HCT116 (cell line): ENCODE measurements around the gene RPS15A.

Experiments used
- CBX3 ChIP-seq: IDR thresholded peaks from 2 replicates; pipeline ENCODE4 v1.6.1; 2012; ENCODE audit warnings: low read depth
- CEBPB ChIP-seq: IDR thresholded peaks from 2 replicates; pipeline ENCODE4 v1.6.1; 2012; ENCODE audit warnings: low read depth
- EGR1 ChIP-seq: IDR thresholded peaks from 2 replicates; pipeline ENCODE4 v1.6.1; 2012; ENCODE audit warnings: low read depth
- ELF1 ChIP-seq: IDR thresholded peaks from 2 replicates; pipeline ENCODE4 v1.6.1; 2012; ENCODE audit warnings: low read depth, borderline replicate concordance
- EZH2 ChIP-seq: fragments of 200-600 bp; sonication (generic); IDR thresholded peaks from 2 replicates; pipeline ENCODE4 v1.6.1; 2017; ENCODE audit warnings: antibody characterized with exemption, mixed run types
- POLR2A ChIP-seq: IDR thresholded peaks from 2 replicates; pipeline ENCODE4 v1.7.0; 2011; ENCODE audit warnings: borderline replicate concordance; ENCODE audit not compliant: insufficient read depth, insufficient read length; ENCODE audit errors: extremely low read depth
- POLR2AphosphoS5 ChIP-seq: IDR thresholded peaks from 2 replicates; pipeline ENCODE4 v1.6.1; 2011; ENCODE audit warnings: mild to moderate bottlenecking, low read depth, low read length, moderate library complexity
- RAD21 ChIP-seq: IDR thresholded peaks from 2 replicates; pipeline ENCODE4 v1.6.1; 2012; ENCODE audit warnings: low read depth, mild to moderate bottlenecking
- SP1 ChIP-seq: IDR thresholded peaks from 2 replicates; pipeline ENCODE4 v1.6.1; 2012; ENCODE audit warnings: low read depth
- TCF7L2 ChIP-seq: IDR thresholded peaks from 2 replicates; pipeline ENCODE4 v1.7.0; 2011; ENCODE audit warnings: borderline replicate concordance, inconsistent platforms; ENCODE audit not compliant: insufficient read depth, insufficient read length; ENCODE audit errors: extremely low read depth
- YY1 ChIP-seq: IDR thresholded peaks from 2 replicates; pipeline ENCODE4 v1.6.1; 2011; ENCODE audit warnings: low read length, low read depth, moderate library complexity, mild to moderate bottlenecking; ENCODE audit not compliant: insufficient replicate concordance; ENCODE audit errors: extremely low read depth
- TF ChIP-seq, protein P1 (sequence below), 3 experiments: fragments of 200-600 bp in 1 of 3; sonication (generic) in 1 of 3; IDR thresholded peaks in 2 of 3; conservative IDR thresholded peaks in 1 of 3; 2 replicates each; pipeline ENCODE4 v1.5.1; 2012 to 2017; ENCODE audit warnings: low read depth in 2 of 3, low read length in 2 of 3, antibody characterized with exemption in 1 of 3, borderline replicate concordance in 1 of 3, control low read depth in 1 of 3, mild to moderate bottlenecking in 1 of 3, mixed read lengths in 1 of 3, mixed run types in 1 of 3, moderate library complexity in 1 of 3; ENCODE audit not compliant: insufficient read depth in 1 of 3
- TF ChIP-seq, protein P2 (sequence below): IDR thresholded peaks from 2 replicates; pipeline ENCODE4 v1.6.1; 2012; ENCODE audit warnings: low read depth
- TF ChIP-seq, protein P3 (sequence below): IDR thresholded peaks from 2 replicates; pipeline ENCODE4 v1.6.1; 2012

DNA sequence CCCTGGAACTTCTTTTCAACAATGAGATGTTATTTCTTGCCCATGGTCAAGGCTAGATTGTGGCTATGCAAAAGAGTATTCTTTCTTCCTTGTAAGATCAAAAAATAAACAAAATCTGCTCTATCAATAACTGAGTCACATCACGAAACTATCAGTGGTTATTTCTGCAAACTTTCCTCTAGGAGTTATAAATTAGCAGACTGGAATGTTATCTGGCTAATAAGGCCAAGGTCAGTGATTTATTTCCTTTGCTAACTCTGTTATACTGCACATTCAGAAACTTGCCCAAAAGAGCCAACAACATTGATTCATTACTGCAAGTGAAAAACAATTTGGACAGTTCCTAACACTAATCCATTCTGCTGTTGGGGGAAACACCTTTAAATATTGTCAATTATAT is 6.2 kb upstream of the RPS15A start:
- TF ChIP-seq, protein P1, sequence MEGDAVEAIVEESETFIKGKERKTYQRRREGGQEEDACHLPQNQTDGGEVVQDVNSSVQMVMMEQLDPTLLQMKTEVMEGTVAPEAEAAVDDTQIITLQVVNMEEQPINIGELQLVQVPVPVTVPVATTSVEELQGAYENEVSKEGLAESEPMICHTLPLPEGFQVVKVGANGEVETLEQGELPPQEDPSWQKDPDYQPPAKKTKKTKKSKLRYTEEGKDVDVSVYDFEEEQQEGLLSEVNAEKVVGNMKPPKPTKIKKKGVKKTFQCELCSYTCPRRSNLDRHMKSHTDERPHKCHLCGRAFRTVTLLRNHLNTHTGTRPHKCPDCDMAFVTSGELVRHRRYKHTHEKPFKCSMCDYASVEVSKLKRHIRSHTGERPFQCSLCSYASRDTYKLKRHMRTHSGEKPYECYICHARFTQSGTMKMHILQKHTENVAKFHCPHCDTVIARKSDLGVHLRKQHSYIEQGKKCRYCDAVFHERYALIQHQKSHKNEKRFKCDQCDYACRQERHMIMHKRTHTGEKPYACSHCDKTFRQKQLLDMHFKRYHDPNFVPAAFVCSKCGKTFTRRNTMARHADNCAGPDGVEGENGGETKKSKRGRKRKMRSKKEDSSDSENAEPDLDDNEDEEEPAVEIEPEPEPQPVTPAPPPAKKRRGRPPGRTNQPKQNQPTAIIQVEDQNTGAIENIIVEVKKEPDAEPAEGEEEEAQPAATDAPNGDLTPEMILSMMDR (IDR thresholded peaks at IDR 0.05 in 2 of 3, conservative IDR thresholded peaks at IDR 0.05 in 1 of 3; ENCODE audit: borderline replicate concordance in 1 of 3, insufficient read depth in 1 of 3, low read depth in 2 of 3, low read length in 2 of 3), result no peak
- TF ChIP-seq EZH2, result no peak
- TF ChIP-seq POLR2A, result no peak
- TF ChIP-seq EGR1, result no peak
- TF ChIP-seq, protein P2, sequence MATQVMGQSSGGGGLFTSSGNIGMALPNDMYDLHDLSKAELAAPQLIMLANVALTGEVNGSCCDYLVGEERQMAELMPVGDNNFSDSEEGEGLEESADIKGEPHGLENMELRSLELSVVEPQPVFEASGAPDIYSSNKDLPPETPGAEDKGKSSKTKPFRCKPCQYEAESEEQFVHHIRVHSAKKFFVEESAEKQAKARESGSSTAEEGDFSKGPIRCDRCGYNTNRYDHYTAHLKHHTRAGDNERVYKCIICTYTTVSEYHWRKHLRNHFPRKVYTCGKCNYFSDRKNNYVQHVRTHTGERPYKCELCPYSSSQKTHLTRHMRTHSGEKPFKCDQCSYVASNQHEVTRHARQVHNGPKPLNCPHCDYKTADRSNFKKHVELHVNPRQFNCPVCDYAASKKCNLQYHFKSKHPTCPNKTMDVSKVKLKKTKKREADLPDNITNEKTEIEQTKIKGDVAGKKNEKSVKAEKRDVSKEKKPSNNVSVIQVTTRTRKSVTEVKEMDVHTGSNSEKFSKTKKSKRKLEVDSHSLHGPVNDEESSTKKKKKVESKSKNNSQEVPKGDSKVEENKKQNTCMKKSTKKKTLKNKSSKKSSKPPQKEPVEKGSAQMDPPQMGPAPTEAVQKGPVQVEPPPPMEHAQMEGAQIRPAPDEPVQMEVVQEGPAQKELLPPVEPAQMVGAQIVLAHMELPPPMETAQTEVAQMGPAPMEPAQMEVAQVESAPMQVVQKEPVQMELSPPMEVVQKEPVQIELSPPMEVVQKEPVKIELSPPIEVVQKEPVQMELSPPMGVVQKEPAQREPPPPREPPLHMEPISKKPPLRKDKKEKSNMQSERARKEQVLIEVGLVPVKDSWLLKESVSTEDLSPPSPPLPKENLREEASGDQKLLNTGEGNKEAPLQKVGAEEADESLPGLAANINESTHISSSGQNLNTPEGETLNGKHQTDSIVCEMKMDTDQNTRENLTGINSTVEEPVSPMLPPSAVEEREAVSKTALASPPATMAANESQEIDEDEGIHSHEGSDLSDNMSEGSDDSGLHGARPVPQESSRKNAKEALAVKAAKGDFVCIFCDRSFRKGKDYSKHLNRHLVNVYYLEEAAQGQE, result no peak
- no peak for TF ChIP-seq CBX3
- TF ChIP-seq TCF7L2, result no peak
- TF ChIP-seq, protein P3, sequence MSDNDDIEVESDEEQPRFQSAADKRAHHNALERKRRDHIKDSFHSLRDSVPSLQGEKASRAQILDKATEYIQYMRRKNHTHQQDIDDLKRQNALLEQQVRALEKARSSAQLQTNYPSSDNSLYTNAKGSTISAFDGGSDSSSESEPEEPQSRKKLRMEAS, result no peak
- TF ChIP-seq POLR2AphosphoS5, result no peak
- TF ChIP-seq ELF1, result no peak
- no peak for TF ChIP-seq RAD21
- TF ChIP-seq YY1, result no peak
- TF ChIP-seq SP1, result no peak
- TF ChIP-seq CEBPB, result no peak
